Stimulated activated naive CD4-positive, alpha-beta T cell (primary cell): ENCODE data around the gene SERPINA3.
"Not testable (repeated sequence)": the region's sequence is repeated elsewhere in the genome, so short reads cannot be mapped to it uniquely, and the experiment has no call there.

Experiments used
- DNase-seq, 6 experiments: peaks; one replicate each; lab custom pipeline; 2025; lab: John Stamatoyannopoulos, UW

Gene SERPINA3

GRCh38 chr14:94633121-94633520, 20.9 kb downstream of the SERPINA3 start:
- no peak for DNase-seq

GRCh38 chr14:94635154-94635553, 23.0 kb downstream of the SERPINA3 start:
- no peak for DNase-seq

GRCh38 chr14:94636744-94637412, 24.7 kb downstream of the SERPINA3 start:
- no peak for DNase-seq

- not testable (repeated sequence) for DNase-seq
Measured at GRCh38 chr14:94637814-94638213, 25.6 kb downstream of the SERPINA3 start.

- DNase-seq: no peak
Measured at GRCh38 chr14:94638339-94638738, 26.1 kb downstream of the SERPINA3 start.

- DNase-seq: no peak
Measured at GRCh38 chr14:94638961-94639817, 27.0 kb downstream of the SERPINA3 start.

GRCh38 chr14:94640721-94641631, 28.8 kb downstream of the SERPINA3 start:
- DNase-seq: no peak

GRCh38 chr14:94641632-94641955, 29.4 kb downstream of the SERPINA3 start:
- no peak for DNase-seq

GRCh38 chr14:94643316-94644101, 31.3 kb downstream of the SERPINA3 start:
- no peak for DNase-seq

GRCh38 chr14:94644102-94644535, 31.9 kb downstream of the SERPINA3 start:
- DNase-seq: no peak

GRCh38 chr14:94646066-94646465, 33.9 kb downstream of the SERPINA3 start:
- DNase-seq: no peak

GRCh38 chr14:94646481-94646880, 34.3 kb downstream of the SERPINA3 start:
- DNase-seq: no peak

- DNase-seq: no peak
Measured at GRCh38 chr14:94648801-94649200, 36.6 kb downstream of the SERPINA3 start.

GRCh38 chr14:94649543-94650443, 37.6 kb downstream of the SERPINA3 start:
- DNase-seq: no peak

- DNase-seq: no peak
Measured at GRCh38 chr14:94650444-94650775, 38.2 kb downstream of the SERPINA3 start.

- DNase-seq: no peak
Measured at GRCh38 chr14:94650806-94651805, 38.9 kb downstream of the SERPINA3 start.

GRCh38 chr14:94653321-94653720, 41.1 kb downstream of the SERPINA3 start:
- DNase-seq: no peak

GRCh38 chr14:94654071-94654861, 42.1 kb downstream of the SERPINA3 start:
- DNase-seq: no peak
